Astrocyte (in vitro differentiated cells and primary cell): Measurements from ENCODE around the gene TTC9C.
A peak's percentile ranks its signal among the peaks of the same experiment; 100 is the strongest.

Experiments
- CTCF ChIP-seq: IDR thresholded peaks from 2 replicates; pipeline ENCODE4 v1.5.1; 2011; ENCODE audit warnings: low read depth, mild to moderate bottlenecking, inconsistent platforms, low read length, moderate library complexity; ENCODE audit not compliant: insufficient read depth
- EZH2 ChIP-seq: IDR thresholded peaks from 2 replicates; pipeline ENCODE4 v1.6.1; 2012; ENCODE audit warnings: mild to moderate bottlenecking, low read length, inconsistent platforms; ENCODE audit not compliant: insufficient read depth

- TF ChIP-seq CTCF (peak; percentile 86), EZH2 (no peak)
Observed at GRCh38 chr11:62694455-62695167, 33.7 kb upstream of the TTC9C start.
